ENCODE results near the gene ARHGAP1. TPM values are rescaled to one million over a fixed set of nuclear protein-coding genes. Genes with fewer than 3 reads are reported as not detected.
A peak's percentile ranks its signal among the peaks of the same experiment; 100 is the strongest.

Gene ARHGAP1
- total RNA-seq, 4 donors from 2014 or later, result 30.8 to 57.9 (median 47.7) TPM

- TF ChIP-seq POLR2A (IDR thresholded peaks at IDR 0.05), result no peak
- TF ChIP-seq, protein P1, sequence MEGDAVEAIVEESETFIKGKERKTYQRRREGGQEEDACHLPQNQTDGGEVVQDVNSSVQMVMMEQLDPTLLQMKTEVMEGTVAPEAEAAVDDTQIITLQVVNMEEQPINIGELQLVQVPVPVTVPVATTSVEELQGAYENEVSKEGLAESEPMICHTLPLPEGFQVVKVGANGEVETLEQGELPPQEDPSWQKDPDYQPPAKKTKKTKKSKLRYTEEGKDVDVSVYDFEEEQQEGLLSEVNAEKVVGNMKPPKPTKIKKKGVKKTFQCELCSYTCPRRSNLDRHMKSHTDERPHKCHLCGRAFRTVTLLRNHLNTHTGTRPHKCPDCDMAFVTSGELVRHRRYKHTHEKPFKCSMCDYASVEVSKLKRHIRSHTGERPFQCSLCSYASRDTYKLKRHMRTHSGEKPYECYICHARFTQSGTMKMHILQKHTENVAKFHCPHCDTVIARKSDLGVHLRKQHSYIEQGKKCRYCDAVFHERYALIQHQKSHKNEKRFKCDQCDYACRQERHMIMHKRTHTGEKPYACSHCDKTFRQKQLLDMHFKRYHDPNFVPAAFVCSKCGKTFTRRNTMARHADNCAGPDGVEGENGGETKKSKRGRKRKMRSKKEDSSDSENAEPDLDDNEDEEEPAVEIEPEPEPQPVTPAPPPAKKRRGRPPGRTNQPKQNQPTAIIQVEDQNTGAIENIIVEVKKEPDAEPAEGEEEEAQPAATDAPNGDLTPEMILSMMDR (IDR thresholded peaks at IDR 0.05), result peak in 1 of 6 experiments; percentile 25
- H3K27ac ChIP-seq, result peak overlapping the region; percentile 81 to 89 (median 84)
- H3K4me1 ChIP-seq, result peaks cover 32 to 52% of the 10 kb centered on the region in 2 donors
- no peak overlapping the region for H3K4me3 ChIP-seq (replicated peaks in 1 of 3)
- WGBS, 2 donors, result 37 to 42% methylated on average over 3 to 4 of the region's 4 CpGs
- H3K27me3 ChIP-seq, result no peaks in the 10 kb centered on the region
- H3K9me3 ChIP-seq, result no peaks in the 10 kb centered on the region
- intact Hi-C loops (cut with DNase I), result no loop called here
- DNase-seq, result peak; percentile 65 to 76
- H3K36me3 ChIP-seq, result peaks cover 45 to 51% of the 10 kb centered on the region in 2 donors
These were observed 25.0 kb downstream of the ARHGAP1 start for GRCh38 chr11:46675288-46675851.

DNA sequence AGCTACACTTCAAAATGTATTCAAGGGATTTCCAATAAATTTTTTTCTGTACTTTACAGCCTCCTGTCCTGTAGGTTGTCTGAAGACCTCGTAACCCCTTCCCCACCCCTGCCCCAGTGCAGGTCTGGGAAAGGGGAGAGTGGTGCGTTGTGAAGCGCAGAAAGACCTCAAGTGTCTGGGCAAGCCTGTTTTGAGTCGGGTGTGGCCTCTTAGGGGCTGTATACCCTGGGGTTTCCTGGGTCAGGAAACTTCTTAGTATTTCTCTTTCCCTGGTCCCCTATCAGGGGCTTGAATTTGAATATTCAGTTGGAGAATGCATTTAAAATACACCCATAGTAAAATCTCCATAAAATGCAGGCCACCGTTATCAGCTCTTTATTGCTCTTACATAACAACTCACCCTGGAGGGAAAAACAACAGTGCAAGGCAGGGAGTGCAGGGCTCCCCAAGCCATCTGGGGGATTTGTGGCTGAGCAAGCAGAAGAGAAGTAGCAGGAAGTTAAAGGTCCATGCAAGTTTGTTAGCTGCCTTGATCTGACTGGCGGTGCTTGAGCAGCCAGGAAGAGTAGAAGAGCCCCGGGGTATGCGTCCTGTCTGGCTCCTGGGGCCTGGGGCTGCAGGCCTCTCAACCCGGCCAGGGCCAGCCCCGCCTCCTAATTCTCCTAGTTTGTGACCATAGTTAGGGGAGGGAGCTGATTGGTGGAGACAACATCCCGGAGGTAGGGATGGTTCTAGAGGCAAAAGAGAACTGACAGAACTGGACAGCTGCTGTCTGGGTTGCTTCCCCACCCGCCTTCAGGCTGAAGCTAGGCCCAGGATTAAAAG, 25.7 kb downstream of the ARHGAP1 start:
- intact Hi-C loops (cut with DNase I), result no loop called here
- Histone ChIP-seq H3K9me3 (no peaks in the 10 kb centered on the region), H3K4me3 (replicated peaks in 1 of 3) (no peak overlapping the region), H3K27ac (peak overlapping the region; percentile 81 to 89 (median 84)), H3K36me3 (peaks cover 43 to 45% of the 10 kb centered on the region in 2 donors), H3K27me3 (no peaks in the 10 kb centered on the region), H3K4me1 (peaks cover 32 to 52% of the 10 kb centered on the region in 2 donors)
- peak; percentile 36 to 41 for DNase-seq
- TF ChIP-seq, protein P1 (IDR thresholded peaks at IDR 0.05), result no peak
- no peak for TF ChIP-seq POLR2A (IDR thresholded peaks at IDR 0.05)
- 36 to 45% methylated on average over 12 of the region's 12 CpGs for WGBS, 2 donors

DNA sequence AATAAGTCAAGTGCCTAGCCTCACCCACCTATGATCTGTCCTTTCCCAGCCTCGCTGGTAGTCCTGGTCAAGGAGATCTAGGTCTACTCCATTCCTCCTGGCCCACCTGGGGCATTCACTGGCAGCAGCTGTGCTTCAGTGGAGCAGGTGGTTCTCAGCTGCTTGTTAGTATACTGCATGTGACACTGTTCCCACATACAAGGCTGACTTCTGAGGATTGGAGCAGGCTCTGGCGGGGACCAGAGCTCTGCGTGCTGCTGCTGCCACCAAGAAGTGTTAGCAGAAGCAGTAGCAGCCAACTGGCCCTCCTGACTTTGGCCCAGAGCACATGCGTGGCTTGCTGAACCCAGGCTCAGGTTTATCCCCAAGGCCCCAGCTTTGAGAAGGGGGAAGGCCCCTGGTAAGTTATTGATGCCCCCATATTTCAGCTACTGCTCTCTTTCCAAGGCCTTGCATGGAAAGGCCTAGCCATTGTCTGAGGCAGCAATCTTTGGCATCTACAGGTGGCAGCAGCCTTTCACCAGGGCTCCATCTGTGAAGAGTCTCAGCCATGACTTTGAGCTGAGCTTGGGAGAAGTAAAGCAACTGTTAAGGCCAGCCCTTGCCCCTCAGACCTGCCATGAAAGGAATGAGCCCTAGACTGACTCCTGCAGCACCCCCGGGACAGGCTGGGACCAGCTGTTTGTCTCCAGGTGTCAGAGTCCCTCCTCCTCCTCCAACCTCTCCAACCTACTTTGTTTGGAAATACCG, 26.5 kb downstream of the ARHGAP1 start:
- WGBS, 2 donors, result 70 to 83% methylated on average over 3 to 6 of the region's 6 CpGs
- Histone ChIP-seq H3K9me3 (no peaks in the 10 kb centered on the region), H3K4me3 (replicated peaks in 1 of 3) (no peak overlapping the region), H3K27ac (peak overlapping the region; percentile 81 to 89 (median 84)), H3K36me3 (peaks cover 42 to 43% of the 10 kb centered on the region in 2 donors), H3K27me3 (no peaks in the 10 kb centered on the region), H3K4me1 (peaks cover 32 to 52% of the 10 kb centered on the region in 2 donors)
- peak in 1 of 2 donors; percentile 41 for DNase-seq
- intact Hi-C loops (cut with DNase I), result no loop called here
- TF ChIP-seq, protein P1 (IDR thresholded peaks at IDR 0.05), result no peak
- no peak for TF ChIP-seq POLR2A (IDR thresholded peaks at IDR 0.05)

DNA sequence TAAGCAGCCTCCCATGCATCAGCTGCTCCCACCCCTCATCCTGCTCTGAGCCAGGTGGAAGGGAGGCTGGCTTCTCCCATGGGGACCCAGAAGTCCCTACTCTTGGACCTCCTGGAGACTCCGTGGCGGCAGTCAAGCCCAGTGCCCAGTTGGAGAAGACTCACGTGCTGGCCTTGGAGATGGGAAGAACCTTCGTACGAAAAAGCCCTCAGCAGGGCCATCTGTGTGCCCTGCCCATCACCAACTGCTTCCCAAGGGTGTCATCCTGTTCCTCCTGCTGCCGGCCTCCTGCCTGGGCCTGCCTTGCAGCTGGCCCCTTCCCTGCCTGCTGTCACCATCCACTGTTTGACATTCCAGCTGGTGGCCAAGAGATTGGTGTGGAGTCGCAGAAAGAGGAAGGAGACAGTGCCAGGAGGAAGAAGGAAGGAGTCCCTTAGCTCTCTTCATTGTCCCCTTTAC, 28.0 kb downstream of the ARHGAP1 start:
- H3K27ac ChIP-seq, result peak overlapping the region; percentile 27 to 60 (median 57)
- 50 to 52% methylated on average over 3 to 4 of the region's 7 CpGs for WGBS, 2 donors
- H3K4me1 ChIP-seq, result peaks cover 33 to 59% of the 10 kb centered on the region in 2 donors

More for the DNA sequence above, 28.0 kb downstream of the ARHGAP1 start:
- intact Hi-C loops (cut with DNase I), result no loop called here
- no peak overlapping the region for H3K4me3 ChIP-seq (replicated peaks in 1 of 3)
- H3K9me3 ChIP-seq, result no peaks in the 10 kb centered on the region
- no peaks in the 10 kb centered on the region for H3K27me3 ChIP-seq
- DNase-seq, result no peak
- peaks cover 40 to 44% of the 10 kb centered on the region in 2 donors for H3K36me3 ChIP-seq
- TF ChIP-seq, protein P1 (IDR thresholded peaks at IDR 0.05), result no peak
- TF ChIP-seq POLR2A (IDR thresholded peaks at IDR 0.05), result no peak

All from thyroid gland (tissue), 4 donors.